NT2/D1 (cell line): ENCODE measurements around the gene RPA1.

Source experiments
- DNase-seq: peaks from one replicate; pipeline ENCODE4 v3.0.0-alpha.2; 2011; ENCODE audit warnings: low read depth, low spot score
- H3K27me3 ChIP-seq: 2 replicates; pipeline ENCODE4 v1.6.0; 2011; ENCODE audit warnings: mild to moderate bottlenecking; ENCODE audit not compliant: insufficient read length, insufficient read depth
- H3K36me3 ChIP-seq: 2 replicates; pipeline ENCODE4 v1.6.1; 2011; ENCODE audit warnings: mild to moderate bottlenecking, low read length, mixed read lengths; ENCODE audit not compliant: insufficient read depth, insufficient read length
- H3K4me1 ChIP-seq: 2 replicates; pipeline ENCODE4 v1.5.1; 2011; ENCODE audit not compliant: insufficient read depth, insufficient read length
- H3K4me3 ChIP-seq: 2 replicates; pipeline ENCODE4 v1.5.1; 2011; ENCODE audit warnings: low read depth; ENCODE audit not compliant: insufficient read length
- H3K9ac ChIP-seq: 2 replicates; pipeline ENCODE4 v1.6.0; 2011; ENCODE audit warnings: low read depth; ENCODE audit not compliant: insufficient read length
- H3K9me3 ChIP-seq: 2 replicates; pipeline ENCODE4 v1.5.1; 2011; ENCODE audit warnings: mild to moderate bottlenecking, low read length; ENCODE audit not compliant: insufficient read depth
- SUZ12 ChIP-seq: IDR thresholded peaks from 2 replicates; pipeline ENCODE4 v1.6.1; 2011; ENCODE audit not compliant: insufficient read length, insufficient read depth; ENCODE audit errors: extremely low read depth
- YY1 ChIP-seq: IDR thresholded peaks from 2 replicates; pipeline ENCODE4 v1.6.1; 2011; ENCODE audit not compliant: insufficient read length, insufficient read depth
- ZNF274 ChIP-seq: IDR thresholded peaks from 2 replicates; pipeline ENCODE4 v1.6.1; 2011; ENCODE audit warnings: mild to moderate bottlenecking, low read depth, low read length

Gene RPA1

DNA sequence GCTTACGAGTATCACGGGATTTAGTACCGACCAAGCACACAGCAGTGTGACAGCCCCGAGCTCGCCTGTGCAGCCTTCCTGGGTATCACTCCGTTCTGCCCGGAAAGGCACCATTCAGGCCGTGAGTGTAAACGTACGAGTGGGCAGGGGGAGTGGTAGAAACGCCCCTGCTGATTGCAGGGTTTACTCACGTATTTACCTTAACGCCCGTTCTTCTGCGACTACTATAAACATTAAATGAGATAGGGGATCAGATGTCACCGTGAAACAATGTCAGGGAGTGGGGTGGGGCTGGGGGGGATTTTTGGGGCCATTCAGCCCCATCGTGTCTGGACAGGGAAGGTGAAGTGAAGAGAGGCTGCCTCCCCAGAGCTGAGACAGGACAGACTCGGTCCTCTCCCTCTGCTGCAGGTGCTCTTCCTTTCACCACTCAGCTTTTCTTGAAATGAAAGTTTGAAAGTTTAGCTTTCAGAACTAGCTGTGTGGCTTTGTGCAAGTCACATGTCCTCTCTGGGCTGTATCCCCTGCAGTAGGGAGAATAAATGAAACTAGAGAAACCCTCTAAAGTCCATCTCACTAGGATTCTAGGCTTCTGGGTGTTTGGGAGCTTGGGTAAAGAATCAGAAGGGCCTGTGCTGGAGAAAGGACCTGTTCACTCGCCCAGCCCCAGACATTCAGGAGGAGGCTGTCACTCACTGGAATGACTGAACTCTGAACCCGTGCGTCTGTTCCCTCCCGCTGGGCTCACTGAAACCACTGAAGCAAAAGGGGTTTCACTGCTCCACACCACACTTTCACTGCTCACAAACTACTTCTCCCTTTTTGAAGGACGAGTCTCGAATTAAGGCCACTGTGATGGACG lies 66.7 kb downstream of the RPA1 start:
- DNase-seq, result no peak
- no peak overlapping the region for H3K4me3 ChIP-seq
- TF ChIP-seq ZNF274, result no peak
- no peak for TF ChIP-seq SUZ12
- no peak for TF ChIP-seq YY1
- no peak overlapping the region for H3K9ac ChIP-seq
- no peaks in the 10 kb centered on the region for H3K27me3 ChIP-seq
- no peaks in the 10 kb centered on the region for H3K9me3 ChIP-seq
- peaks cover 65% of the 10 kb centered on the region for H3K36me3 ChIP-seq
- H3K4me1 ChIP-seq, result no peaks in the 10 kb centered on the region

- no peak overlapping the region for H3K9ac ChIP-seq
- H3K36me3 ChIP-seq, result peaks cover 63% of the 10 kb centered on the region
- no peak overlapping the region for H3K4me3 ChIP-seq
Measured at GRCh38 chr17:1897105-1897656, 67.4 kb downstream of the RPA1 start.

DNA sequence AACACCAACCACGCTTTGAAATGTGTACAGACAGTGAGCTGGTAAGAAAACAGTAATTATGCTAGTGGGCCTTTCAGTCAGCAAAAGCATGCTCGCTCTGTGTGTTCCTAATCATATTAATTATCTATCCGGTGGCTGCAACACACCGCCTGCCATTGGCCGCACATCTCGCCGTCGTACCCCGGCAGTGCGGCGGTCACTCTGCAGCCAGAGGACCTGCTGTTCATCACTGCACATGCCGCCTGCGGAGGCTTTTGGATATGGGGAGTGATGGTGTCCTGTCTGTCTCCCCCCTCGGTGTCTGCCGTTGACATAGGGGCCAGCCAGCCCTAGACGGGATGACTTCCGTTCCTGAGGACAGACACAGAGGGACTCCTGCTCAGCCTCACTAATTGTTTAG lies 68.5 kb downstream of the RPA1 start:
- H3K36me3 ChIP-seq, result peaks cover 53% of the 10 kb centered on the region
- no peaks in the 10 kb centered on the region for H3K4me1 ChIP-seq
- no peak for DNase-seq
- TF ChIP-seq SUZ12 (no peak), ZNF274 (no peak), YY1 (no peak)
- no peaks in the 10 kb centered on the region for H3K9me3 ChIP-seq
- H3K27me3 ChIP-seq, result no peaks in the 10 kb centered on the region
- no peak overlapping the region for H3K9ac ChIP-seq
- H3K4me3 ChIP-seq, result no peak overlapping the region

More at GRCh38 chr17:1897105-1897656, 67.4 kb downstream of the RPA1 start:
- TF ChIP-seq SUZ12, result no peak
- no peak for TF ChIP-seq ZNF274
- no peak for TF ChIP-seq YY1
- DNase-seq, result no peak
- H3K9me3 ChIP-seq, result no peaks in the 10 kb centered on the region
- H3K4me1 ChIP-seq, result no peaks in the 10 kb centered on the region
- H3K27me3 ChIP-seq, result no peaks in the 10 kb centered on the region

DNA sequence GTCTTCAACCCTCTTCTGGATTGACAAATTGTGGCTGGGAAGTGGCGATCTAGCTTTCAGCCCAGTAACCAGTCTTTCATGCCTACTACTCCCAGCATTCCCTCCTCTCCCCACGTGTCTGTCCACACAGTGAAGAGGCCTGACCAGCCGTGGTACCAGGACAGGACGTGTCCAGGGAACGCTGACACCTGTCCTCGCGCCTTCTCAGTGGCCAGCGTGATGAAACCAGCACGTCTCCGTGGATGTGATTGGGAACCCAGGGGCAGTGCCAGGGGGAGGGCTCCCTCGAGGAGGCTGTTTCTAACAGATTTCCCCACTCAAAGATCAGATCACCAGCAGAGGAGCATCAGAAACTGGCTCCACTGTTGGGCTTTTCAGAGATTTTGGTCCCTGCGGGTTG lies 69.1 kb downstream of the RPA1 start:
- Histone ChIP-seq H3K27me3 (no peaks in the 10 kb centered on the region), H3K9ac (no peak overlapping the region), H3K4me1 (no peaks in the 10 kb centered on the region), H3K36me3 (peaks cover 50% of the 10 kb centered on the region), H3K9me3 (no peaks in the 10 kb centered on the region), H3K4me3 (no peak overlapping the region)
- DNase-seq, result no peak
- no peak for TF ChIP-seq SUZ12
- TF ChIP-seq YY1, result no peak
- TF ChIP-seq ZNF274, result no peak

- TF ChIP-seq ZNF274, result no peak
- TF ChIP-seq SUZ12, result no peak
- TF ChIP-seq YY1, result no peak
- Histone ChIP-seq H3K9ac (no peak overlapping the region), H3K27me3 (no peaks in the 10 kb centered on the region), H3K4me1 (no peaks in the 10 kb centered on the region), H3K36me3 (peaks cover 44% of the 10 kb centered on the region), H3K4me3 (no peak overlapping the region), H3K9me3 (no peaks in the 10 kb centered on the region)
- DNase-seq, result no peak
Measured at GRCh38 chr17:1899403-1900000, 69.7 kb downstream of the RPA1 start.

DNA sequence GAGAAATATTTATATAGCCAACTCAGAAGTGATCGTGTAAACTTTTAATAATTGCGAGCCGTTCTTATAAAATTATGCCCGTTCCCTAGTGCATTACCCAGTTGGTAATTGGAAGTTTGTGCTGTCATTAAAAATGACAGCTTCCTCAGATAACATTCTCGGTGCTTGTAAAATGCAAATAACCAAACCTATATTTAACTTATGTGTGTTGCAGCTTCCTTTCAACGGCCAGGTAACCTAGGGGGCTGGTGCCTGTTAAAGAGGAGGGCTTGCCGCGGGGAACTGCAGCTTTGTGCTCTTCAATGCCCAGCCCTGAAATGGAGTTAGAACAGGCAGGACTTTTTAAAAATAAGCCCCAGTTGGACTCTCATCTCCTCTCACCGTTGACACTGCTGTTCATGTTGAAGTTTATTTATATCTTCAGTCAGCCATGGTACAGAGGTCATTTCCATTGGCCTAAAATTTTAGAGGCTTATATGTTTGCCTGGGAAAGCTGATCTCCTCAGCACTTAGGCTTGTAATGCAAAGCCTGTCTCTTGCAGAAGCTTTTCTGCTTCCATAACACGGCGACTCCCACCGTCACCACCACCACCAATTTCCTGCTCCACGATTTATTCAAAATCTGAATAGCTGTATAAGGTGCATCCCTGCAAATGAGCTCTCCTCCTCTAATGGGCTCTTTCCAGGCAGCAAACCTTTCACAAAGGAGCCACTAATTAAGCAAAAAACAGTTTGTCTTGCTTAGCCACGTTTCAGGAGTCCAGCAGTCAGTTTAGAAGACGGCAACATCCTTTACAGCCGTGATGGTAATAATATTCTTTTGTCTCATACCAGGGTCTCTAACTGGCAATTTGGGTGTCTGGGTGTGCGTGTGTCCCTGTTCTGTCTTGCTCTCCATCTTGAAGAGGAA lies 74.7 kb downstream of the RPA1 start:
- H3K36me3 ChIP-seq, result peaks cover 3% of the 10 kb centered on the region
- peaks cover 5% of the 10 kb centered on the region for H3K4me1 ChIP-seq
- no peaks in the 10 kb centered on the region for H3K9me3 ChIP-seq
- no peak overlapping the region for H3K4me3 ChIP-seq
- TF ChIP-seq YY1, result no peak
- peaks cover 12% of the 10 kb centered on the region for H3K27me3 ChIP-seq
- H3K9ac ChIP-seq, result no peak overlapping the region
- DNase-seq, result no peak
